Inferior parietal cortex (tissue), 1 donor: Measurements from ENCODE around the gene IPO13.

ENCODE experiments used
- DNase-seq: peaks from one replicate; pipeline ENCODE4 v3.0.0-alpha.2; 2016; ENCODE audit errors: extremely low spot score

Gene IPO13

DNA sequence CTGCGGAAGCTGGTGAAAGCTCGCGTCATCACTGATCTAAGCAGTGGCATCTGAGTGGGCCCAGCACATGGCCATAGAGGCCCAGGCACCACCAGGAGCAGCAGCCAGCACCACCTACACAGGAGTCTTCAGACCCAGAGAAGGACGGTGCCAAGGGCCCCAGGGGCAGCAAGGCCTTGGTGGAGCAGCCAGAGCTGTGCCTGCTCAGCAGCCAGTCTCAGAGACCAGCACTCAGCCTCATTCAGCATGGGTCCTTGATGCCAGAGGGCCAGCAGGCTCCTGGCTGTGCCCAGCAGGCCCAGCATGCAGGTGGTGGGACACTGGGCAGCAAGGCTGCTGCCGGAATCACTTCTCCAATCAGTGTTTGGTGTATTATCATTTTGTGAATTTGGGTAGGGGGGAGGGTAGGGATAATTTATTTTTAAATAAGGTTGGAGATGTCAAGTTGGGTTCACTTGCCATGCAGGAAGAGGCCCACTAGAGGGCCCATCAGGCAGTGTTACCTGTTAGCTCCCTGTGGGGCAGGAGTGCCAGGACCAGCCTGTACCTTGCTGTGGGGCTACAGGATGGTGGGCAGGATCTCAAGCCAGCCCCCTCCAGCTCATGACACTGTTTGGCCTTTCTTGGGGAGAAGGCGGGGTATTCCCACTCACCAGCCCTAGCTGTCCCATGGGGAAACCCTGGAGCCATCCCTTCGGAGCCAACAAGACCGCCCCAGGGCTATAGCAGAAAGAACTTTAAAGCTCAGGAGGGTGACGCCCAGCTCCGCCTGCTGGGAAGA, 16.4 kb upstream of the IPO13 start:
- DNase-seq: no peak

DNA sequence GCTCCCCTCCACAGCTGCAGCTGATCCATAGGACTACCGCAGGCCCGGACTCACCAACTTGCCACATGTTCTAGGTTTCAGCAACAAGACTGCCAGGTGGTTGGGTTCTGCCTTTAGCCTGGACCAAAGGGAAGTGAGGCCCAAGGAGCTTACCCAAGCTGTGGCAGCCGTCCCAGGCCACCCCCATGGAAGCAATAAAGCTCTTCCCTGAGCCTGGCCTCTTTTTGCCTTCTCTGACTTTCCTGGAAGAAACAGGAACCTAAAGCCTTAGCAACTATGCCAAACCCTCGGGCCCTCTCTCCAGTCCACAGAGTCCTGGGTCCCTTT, 15.8 kb upstream of the IPO13 start:
- DNase-seq: no peak

DNA sequence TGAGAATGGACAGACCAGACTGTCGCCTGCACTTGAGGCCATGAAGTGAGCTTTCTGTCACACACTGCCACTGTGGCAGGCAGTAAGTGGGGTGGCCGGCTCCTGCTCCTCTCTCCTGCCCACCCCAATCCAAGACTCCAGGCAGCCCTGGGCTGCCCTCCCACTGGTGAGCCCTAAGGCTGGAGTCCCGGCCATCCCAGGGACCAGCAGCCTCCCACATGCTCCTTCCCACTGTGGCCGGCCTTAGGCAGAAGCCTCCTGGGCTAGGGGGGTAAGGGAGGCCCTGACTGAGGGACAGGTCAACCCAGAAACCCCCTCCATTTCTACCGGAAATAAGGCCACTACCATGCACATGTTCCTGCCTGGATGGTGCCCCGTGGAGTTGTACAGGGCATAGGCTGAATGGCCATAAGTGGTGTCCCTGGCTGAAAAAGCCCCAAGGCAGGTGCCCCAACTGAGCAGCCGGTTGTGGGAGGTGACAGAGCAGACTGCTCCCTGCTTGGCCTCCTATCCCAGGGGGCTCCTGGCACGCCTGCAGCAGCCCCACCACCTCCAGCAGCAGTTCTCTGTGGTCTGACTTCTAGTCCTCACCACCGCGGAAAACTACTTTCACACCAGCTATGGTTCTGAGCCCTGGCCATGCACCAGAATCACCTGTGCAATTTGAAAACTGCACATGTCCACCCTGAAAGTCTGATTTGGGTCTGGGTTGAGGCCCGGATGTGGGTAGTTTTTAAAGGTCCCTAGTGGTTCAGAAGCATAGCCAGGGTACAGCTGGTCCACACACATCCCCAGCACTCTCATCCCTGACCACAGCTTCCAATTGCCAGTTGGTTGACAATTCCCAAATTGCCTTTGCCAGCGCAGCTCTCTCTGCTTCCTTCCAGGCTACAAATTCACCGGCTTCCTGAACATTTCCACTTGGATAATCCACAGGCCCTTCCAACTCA, 14.8 kb upstream of the IPO13 start:
- no peak for DNase-seq

DNA sequence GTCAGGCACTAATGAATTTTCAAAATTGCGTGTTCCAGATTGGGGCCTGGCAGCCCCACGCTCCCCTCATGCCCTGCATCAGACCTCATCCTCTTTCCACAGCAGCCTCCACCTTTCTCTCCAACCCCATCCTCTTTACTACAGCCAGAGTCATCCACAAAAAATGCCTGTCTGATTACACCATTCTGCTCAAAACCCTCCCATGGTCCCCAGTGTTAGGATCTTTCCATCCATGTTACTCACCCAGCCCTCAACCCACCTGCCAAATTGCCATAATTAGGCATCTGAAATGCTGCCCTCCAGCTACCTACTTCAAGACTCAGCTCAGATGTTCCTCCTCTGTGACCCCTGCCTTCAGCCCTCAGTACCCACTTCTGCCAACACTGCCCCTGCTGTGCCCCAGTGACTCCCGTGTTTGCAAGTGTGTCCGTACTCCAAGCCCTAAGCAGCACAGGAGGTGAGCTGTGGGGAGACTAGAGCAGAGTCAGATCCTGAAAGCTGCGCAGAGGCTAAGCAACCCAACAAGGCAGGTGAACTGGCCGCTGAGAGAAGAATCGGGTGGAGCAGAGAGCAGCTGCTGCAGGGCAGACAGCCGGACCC, 13.9 kb upstream of the IPO13 start:
- no peak for DNase-seq

DNA sequence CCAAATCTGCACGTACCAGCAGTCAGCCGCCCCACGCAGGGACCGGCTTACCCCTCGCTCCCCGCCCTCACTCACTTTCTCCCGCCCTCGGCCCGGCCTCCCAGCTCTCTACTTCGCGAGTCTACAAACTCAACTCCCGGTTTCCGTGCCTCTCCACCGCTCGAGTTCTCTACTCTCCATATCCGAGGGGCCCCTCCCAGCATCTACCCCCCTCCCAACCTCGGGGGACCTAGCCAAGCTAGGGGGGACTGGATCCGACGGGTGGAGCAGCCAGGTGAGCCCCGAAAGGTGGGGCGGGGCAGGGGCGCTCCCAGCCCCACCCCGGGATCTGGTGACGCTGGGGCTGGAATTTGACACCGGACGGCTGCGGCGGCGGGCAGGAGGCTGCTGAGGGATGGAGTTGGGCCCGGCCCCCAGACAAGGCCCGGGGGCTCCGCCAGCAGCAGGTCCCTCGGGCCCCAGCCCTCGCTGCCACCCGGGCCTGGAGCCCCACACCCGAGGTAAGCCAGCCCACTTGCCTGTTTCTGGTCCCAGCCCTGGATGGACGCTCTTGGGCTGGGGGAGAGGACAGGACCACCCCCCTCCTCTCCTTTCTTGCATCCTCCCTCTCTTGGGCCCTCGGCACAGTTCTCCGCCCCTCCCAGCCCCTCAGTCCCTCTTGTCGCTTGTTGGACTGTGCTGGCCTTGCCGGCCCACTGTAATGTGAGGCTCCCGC, 13.2 kb upstream of the IPO13 start, which contains the start of gene ARTN:
TSS of gene ARTN (plus strand) at position 416 of the 715 bp plus-strand sequence. CDS start 1,856 bp downstream, outside the sequence.
- DNase-seq: no peak

DNA sequence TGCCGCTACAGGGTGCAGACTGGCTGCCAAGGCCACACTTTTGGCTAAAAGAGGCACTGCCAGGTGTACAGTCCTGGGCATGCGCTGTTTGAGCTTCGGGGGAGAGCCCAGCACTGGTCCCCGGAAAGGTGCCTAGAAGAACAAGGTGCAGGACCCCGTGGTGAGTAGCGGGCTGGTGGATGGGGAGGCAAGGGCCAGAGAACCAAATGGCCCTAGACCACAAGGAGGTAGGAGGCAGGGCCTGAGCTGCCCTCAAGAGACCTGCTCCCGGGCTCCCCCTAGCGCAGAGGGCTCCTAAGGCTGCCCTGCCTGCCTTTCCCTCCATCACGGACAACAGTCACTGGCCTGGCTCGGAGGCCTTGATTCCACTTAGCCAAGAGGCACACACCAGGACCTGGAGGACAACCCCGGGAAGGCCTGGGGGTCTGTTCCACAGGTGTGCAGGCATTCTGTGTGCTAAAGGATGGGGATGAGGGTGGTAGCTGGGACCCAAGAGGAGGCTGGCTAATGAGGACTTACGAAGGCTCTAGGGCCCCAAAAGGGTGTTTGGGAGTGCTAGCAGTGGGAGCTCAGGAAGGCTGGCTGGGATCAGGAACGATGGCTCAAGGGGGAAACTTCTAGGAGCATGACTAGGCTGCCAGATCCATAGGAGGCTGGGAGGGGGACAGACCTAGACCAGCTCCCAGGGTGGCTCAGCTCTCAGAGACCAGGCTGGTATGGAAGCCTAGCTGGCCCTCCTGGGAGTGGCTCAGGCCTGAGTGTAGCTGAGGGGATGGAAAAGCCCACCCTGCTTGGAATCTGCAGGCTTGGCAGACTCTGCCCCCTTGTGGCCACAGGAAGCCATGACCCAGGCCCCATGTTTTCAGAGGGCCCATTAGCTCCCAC, 12.4 kb upstream of the IPO13 start:
- DNase-seq: peak; percentile 68

DNA sequence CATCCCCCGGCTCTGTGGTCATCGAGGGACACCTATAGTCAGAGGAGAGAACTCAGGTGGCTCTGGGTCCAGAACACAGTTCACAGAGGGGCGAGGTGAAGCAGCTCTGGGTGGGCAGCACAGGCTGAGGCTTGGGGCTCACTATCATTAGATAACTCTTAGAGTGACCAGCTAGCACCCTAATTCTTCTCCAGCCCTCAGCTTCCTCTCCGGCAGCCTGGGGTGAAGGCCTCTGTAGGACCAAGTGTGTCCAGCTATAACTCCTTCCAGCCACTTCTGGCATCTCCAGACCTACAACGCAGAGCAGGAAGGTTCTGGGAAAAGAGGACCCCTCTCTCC, 11.8 kb upstream of the IPO13 start:
- DNase-seq: no peak

DNA sequence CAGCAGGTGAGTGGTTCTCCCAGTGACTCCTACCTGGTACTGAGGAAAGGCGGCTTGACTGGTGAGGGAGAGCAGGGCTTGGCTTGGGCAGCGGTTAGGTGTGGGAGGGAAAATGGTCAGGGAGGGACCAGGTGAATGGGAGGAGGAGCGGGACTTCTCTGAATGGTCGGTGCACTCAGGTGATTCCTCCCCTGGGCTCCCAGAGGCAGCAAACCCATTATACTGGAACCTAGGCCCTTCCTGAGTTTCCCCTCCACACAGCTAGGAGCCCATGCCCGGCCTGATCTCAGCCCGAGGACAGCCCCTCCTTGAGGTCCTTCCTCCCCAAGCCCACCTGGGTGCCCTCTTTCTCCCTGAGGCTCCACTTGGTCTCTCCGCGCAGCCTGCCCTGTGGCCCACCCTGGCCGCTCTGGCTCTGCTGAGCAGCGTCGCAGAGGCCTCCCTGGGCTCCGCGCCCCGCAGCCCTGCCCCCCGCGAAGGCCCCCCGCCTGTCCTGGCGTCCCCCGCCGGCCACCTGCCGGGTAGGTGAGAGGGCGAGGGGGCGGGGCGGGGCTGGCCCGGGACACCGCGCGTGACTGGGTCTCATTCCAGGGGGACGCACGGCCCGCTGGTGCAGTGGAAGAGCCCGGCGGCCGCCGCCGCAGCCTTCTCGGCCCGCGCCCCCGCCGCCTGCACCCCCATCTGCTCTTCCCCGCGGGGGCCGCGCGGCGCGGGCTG, 10.9 kb upstream of the IPO13 start:
- no peak for DNase-seq

DNA sequence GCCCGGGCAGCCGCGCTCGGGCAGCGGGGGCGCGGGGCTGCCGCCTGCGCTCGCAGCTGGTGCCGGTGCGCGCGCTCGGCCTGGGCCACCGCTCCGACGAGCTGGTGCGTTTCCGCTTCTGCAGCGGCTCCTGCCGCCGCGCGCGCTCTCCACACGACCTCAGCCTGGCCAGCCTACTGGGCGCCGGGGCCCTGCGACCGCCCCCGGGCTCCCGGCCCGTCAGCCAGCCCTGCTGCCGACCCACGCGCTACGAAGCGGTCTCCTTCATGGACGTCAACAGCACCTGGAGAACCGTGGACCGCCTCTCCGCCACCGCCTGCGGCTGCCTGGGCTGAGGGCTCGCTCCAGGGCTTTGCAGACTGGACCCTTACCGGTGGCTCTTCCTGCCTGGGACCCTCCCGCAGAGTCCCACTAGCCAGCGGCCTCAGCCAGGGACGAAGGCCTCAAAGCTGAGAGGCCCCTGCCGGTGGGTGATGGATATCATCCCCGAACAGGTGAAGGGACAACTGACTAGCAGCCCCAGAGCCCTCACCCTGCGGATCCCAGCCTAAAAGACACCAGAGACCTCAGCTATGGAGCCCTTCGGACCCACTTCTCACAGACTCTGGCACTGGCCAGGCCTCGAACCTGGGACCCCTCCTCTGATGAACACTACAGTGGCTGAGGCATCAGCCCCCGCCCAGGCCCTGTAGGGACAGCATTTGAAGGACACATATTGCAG, 10.2 kb upstream of the IPO13 start:
- DNase-seq: no peak

DNA sequence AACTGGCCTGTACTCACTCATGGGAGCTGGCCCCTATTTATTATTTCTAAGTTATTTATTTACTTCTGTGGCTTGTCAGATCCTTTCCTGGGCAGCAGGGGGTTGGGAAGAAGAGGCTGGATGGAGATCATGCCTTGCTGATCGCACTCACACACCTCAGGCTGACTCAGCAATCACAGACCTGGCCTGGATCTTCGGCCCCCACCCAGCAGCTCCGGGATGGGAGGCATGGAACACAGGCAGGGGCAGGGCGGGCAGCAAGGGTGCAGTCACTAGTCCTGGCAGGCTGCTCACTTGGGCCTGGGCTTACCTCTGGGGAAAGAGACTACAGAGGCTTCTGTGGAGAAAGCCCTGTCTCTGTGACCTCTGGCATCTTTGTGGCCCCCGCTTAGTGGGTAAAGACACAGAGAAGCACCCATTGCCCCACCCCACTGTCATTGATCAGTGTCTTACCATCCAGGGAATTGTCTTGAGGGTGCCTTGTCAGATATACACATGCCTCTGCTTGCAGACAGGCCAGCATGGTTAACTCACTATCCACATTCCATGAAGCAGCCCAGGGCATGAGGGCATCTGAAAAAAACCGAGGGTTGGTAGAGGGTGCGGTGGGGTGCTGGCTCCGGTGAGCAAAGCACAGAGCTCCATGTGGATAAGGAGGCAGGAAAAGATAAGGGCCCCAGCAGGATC, 9.4 kb upstream of the IPO13 start:
- DNase-seq: no peak

DNA sequence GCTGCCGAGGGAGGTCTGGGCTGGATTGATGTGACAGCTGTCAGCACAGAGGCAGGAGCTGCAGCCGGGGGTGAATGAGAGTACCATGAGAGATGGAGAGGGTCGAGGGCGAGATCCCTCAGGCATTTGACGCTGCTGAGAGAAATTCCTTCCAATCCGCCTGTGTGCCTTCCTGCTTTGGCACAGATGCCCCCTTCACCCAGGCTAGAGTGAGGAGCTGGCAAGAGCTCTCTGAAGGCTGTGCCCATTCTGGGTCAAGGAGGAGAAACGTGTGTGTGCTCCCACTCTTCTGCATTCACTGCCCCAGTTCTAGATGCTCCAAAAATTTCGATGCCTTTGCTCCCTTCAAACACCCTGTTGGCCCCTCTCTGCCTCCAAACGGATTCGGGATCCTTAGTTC, 8.4 kb upstream of the IPO13 start:
- no peak for DNase-seq

DNA sequence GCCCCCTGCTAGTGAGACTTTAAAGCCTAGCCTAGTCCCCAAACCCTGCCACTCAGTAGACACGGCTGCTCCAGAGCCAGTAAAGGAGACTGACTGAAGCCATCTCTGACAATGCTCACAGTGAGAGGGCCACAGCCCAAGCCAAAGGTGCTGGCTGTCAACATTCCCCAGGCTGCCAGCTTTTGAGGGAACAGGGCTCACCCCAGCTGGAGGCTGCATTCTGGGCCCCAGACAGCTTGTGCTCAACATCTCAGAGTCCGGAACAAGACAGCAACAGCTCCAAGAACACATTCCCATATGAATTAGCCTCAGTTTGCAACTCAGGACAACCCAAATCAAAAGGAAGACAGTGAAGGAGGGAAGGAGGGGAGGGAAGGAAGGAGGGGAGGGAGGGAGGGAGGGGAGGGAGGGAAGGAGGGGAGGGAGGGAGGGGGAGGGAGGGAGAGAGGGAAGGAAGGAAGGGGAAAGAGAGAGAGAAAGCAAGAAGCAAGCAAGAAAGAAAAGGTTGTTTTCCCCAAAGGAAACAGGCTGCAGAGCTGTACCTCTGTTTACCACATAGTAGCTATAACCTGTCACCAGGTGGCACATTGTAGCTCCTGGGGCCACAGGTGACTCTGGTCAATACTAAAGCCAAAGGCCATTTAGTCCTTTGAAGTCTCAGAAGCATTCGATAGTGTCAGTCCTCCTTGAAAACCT, 7.7 kb upstream of the IPO13 start:
- DNase-seq: no peak

DNA sequence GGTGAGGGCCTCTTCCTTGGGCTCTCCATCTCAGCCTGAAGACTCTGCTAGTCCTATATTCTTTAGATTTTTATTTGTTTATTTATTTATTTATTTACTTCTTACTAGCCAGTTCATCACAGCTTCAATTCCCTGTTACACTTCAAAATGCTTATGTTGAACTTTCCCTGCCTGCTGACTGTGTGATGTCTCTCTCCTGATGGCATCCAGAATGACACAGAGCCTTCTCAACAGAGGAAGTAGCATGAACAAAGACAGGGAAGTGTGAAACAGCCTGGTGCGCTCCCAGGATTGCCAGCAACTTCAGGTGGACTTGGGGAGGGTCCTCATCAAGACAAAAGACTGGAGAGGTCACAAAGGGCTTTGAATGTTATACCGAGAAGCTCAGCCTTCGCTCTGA, 4.3 kb upstream of the IPO13 start:
- DNase-seq: no peak

DNA sequence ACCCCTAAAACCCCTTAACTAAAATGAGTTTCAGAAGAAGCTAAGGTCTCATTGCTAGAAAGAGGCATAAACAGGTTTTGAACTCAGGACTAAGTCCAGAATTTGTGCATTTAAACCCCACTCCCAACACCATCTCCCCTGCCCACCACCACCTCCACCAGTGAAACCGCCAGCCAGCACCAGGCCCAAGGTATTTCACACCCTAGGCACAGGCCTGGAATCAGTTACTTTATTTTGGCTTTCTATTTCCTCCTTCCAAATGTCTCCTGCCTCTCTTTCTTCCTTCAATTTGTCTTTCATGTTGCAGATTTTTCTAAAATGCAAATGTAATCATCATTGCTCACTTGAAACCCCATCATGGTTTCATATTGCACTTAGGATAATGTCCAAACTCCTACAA, 1.9 kb upstream of the IPO13 start:
- no peak for DNase-seq

DNA sequence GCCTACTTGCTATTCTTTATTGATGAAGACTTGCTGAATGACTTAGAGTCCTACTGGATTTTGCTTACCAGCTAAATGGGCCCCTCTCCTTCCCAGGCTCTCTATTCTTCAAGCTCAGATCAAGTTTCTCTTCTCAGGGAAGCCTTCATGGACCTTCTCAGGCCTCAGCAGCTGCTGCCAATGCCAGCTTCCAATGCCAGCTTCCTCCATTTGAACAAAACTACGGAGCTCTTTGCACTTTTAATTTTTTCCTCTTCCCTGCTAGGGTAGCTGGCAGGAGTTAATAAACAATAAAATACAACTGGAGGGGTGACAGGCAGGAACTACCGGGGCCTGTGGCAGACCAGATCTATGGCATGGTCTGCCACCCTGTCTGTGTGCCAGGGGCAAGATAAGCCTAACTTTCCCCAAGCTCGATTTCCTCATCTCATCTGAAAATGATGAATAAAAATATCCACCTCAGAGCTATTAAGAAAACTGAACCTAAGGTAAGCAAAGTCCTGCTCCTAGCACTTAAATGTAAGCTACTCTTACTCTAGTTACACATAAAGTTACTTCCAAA, 995 bp upstream of the IPO13 start:
- DNase-seq: no peak

DNA sequence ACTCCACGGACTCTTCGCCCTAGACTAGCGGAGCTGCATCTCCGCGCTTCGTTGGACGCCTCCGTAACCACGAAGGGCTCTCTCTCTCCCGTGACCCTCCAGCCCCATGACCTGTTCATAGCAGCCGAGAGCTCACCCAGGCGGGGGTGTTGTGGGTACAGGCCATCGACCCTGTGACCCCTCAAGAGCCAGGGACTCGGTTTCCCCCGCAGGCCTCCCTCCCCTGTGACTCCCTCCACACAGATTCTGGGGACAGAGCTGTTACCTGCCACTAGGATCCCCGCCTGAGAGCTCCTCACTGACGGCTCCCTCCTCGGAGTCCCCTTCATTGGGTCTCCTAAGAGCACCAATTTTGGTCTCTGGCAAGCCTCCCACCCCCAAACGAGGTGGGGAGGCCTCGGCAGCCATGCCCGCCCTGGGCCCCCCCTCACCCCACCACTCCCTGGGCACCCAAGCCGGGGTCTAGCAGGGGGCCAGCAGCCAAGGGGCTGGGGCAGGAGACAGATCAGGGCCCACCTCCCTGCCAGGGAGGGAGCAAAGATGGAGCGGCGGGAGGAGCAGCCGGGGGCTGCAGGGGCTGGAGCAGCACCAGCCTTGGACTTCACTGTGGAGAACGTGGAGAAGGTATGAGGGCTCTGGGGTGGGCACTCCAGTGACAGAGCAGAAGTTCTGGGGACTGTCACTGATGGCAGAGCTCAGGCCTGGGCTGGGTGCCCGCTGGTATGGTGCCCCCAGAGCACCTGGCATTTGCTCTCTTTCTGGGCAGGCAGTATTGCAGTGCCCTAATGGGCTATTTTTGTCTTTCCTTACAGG, 517 bp downstream of the IPO13 start:
- DNase-seq: no peak

DNA sequence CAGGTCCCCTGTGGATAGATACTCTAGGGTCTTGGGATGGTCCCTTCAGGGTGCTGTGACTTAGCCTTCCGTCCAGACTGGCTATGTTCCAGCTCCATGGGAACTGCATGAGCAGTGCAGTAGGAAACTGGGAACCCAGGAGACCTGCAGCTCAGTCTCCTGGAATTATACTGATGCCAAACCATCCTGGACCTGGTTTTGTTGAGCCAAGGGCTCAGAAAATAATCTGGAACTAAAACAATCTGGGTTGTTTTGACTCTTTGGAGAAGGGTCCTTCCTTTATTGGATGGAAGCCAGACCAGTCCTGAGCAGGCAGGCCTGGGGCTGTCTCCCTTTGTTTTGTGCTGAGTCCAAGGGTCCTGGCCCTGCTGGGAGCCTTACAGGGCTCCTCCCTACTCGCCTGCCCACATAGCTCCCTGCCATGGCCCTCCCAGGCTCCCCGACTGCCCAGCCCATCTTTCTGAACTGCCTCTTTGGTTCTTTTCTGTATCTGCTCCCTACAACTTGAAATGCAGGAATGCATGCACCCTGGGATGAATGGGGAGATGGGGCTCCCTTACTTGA, 1.2 kb downstream of the IPO13 start:
- DNase-seq: no peak
